Heart left ventricle (tissue), 16 donors: ENCODE results near the gene ELMO2. TPM values are rescaled to one million over a fixed set of nuclear protein-coding genes. Genes with fewer than 3 reads are reported as not detected.

ENCODE experiments used
- ATAC-seq, 4 donors: fragments of 200-7000 bp; cut with Tn5 transposase; one replicate each; pipeline ENCODE4 v1.9.1; 2020 to 2022; ENCODE audit warnings: moderate library complexity in 4 of 4, mild to moderate bottlenecking in 3 of 4, moderate number of reproducible peaks in 1 of 4
- DNase-seq, 5 donors: peaks; one replicate each; pipeline ENCODE4 v3.0.0-alpha.2; 2020
- H3K27ac ChIP-seq, 12 donors: fragments of 200-600 bp; sonication (generic) in 4 of 12; one replicate each; pipeline versions ENCODE4 v1.5.0 to v1.8.0; 2016 to 2022; ENCODE audit warnings: mild to moderate bottlenecking in 2 of 12
- H3K27me3 ChIP-seq, 9 donors: fragments of 200-600 bp; sonication (generic) in 2 of 9; one replicate each; pipeline versions ENCODE4 v1.5.1 to v1.8.0; 2016 to 2022; ENCODE audit warnings: mild to moderate bottlenecking in 3 of 9
- H3K36me3 ChIP-seq, 9 donors: fragments of 200-600 bp; sonication (generic) in 2 of 9; one replicate each; pipeline versions ENCODE4 v1.5.0 to v1.8.0; 2018 to 2022; ENCODE audit warnings: mild to moderate bottlenecking in 2 of 9
- H3K4me1 ChIP-seq, 12 donors: fragments of 200-600 bp; sonication (generic) in 4 of 12; one replicate each; pipeline versions ENCODE4 v1.5.0 to v1.8.0; 2016 to 2022; ENCODE audit warnings: mild to moderate bottlenecking in 3 of 12
- H3K4me3 ChIP-seq, 12 donors: fragments of 200-600 bp; sonication (generic) in 4 of 12; one replicate each; pipeline versions ENCODE4 v1.5.0 to v1.8.0; 2017 to 2022; ENCODE audit warnings: mild to moderate bottlenecking in 9 of 12, moderate library complexity in 4 of 12
- H3K9me3 ChIP-seq, 12 donors: fragments of 200-600 bp; sonication (generic) in 4 of 12; one replicate each; pipeline versions ENCODE4 v1.5.0 to v1.8.0; 2016 to 2022; ENCODE audit warnings: mild to moderate bottlenecking in 1 of 12
- POLR2A ChIP-seq, 2 donors: fragments of 450-650 bp; IDR thresholded peaks; one replicate each; pipeline ENCODE4 v1.6.1; 2017; ENCODE audit warnings: antibody characterized with exemption in 2 of 2, mild to moderate bottlenecking in 2 of 2, moderate library complexity in 2 of 2
- WGBS, 4 donors: extraction: QIAGEN DNeasy Blood & Tissue Kit in 2 of 4; methylation state at CpG; one replicate each; pipeline versions ENCODE4 v1.1.5 to v1.1.7; 2013 to 2018; 5-methylcytosine and 5-hydroxymethylcytosine counted together
- intact Hi-C, 10 donors: fragments of 100-400 bp; cut with DNase I; formaldehyde crosslinking; loops; one replicate each; pipeline versions ENCODE4 v1.11.1 to v1.14.2; 2022
- polyA plus RNA-seq, 2 donors: library from polyadenylated mRNA; stranded (reverse); fragments of 200-250 nt; gene quantifications; one replicate each; pipeline ENCODE4 v1.2.3, GENCODE V29; 2013
- total RNA-seq, 9 donors: library from RNA; depleted of rRNA in 2 of 9; stranded (reverse); fragments of >200 nt in 2 of 9; fragmentation: NEBNext Ultra II Directional in 3 of 9; extraction: Animal tissue kit (Norgen Biotek cat#: 25700) in 3 of 9; gene quantifications; one replicate each; pipeline versions ENCODE4 v1.1.0 to v1.2.4, GENCODE V29; 2016 to 2023
- TF ChIP-seq, protein P1 (sequence below), 12 donors: fragments of 200-600 bp; sonication (generic) in 4 of 12; IDR thresholded peaks; one replicate each; pipeline versions ENCODE4 v1.5.0 to v1.8.0; 2018 to 2022; ENCODE audit warnings: antibody characterized with exemption in 12 of 12, mild to moderate bottlenecking in 5 of 12
- donor health status: ischemic (EF 13 %, LVEDD 7.1; RV severe dilation, severe dysfunction).
- donor health status: healthy with polysubstance abuse.
- donor health status: DM: no; HTN: yes; CAD: no.
- donor health status: DM: no; HTN: no; CAD: no.
- donor health status: ischemic (EF 25% LVEDD 6.9; RV normal size, moderate dysfunction).
- donor health status: ischemic (EF 25% LVEDD 5.7; RV mildly dilated, moderate dysfunction).
- donor health status: healthy.
- donor health status: DM: yes; HTN: yes; CAD: no.
- donor health status: ischemic (EF 35%, LVEDD 5.7; RV mildly dilated, moderate dysfunction).
- donor health status: nonischemic (EF 11% LVEDD 7.7; RV severe dilation, severe dysfunction).
- donor health status: DM: yes; HTN: yes; CAD: no.
- donor health status: PGD.
- donor health status: ischemic (EF 29% LVEDD 5.4; RV normal size, mild dysfunction).
- donor health status: nonischemic (EF 23%, LVEDD 6.1; RV moderate dilation, normal function).

The ELMO2 gene
- total and polyA plus RNA-seq, 11 donors, result 14.6 to 57.5 (median 33.6) TPM

DNA sequence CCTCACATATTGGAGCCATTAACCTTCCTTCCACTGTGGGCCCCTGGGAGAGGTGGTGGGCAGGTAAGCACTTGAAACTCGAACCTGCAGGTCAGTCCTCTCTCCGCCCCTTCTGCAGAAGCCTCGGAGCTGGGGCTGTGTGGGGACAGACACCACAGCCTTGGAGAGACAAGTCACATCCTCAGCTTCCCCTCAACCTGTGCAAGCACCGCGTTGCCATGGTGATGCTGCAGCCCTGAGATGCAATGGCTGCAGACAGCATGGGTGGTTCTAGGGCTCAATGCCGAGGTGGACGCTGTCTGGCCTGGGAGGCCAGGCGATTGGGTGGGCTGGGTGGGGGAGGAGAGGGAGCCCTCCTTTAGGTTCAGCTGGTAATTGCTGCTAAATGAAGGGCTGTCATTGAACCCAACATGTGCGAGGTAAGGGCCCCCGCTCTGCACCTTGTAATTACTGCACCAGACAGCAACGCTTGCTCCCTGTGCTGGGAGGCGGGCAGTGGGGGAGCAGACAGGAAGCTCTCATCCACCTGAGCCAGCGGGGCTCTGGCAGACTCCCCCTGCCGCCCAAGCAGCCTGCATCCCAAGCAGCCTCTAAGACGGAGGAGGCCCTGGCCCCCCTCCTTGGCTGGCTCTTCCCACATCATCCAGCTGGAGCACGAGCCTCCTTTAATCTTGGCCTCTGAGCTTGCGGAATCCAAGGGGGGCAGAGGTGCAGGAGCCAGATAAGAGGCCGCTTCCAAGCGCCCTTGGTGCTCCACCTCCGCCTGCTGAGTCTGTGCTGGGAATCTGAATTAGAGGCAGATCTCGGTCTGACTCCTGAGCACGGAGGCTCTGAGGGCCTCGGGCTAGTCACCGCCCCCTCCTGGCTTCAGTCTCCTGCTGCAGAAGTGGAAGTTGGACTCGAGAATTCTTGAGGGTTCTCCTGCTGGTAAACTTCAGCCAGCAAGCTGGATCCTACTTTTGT, 58.3 kb downstream of the ELMO2 start:
- Histone ChIP-seq H3K27me3 (peaks cover 0 to 5% (median 0%) of the 10 kb centered on the region in 9 donors), H3K36me3 (peaks cover 0 to 33% (median 25%) of the 10 kb centered on the region in 9 donors), H3K9me3 (no peaks in the 10 kb centered on the region), H3K4me3 (peak overlapping the region in 4 of 12 donors; percentile 14 to 34 (median 20)), H3K4me1 (peaks cover 0 to 26% (median 12%) of the 10 kb centered on the region in 12 donors), H3K27ac (peak overlapping the region in 1 of 12 donors; percentile 0)
- peak in 1 of 5 donors; percentile 44 for DNase-seq
- intact Hi-C loops, result loop anchor here in 9 of 10 donors (2.0 to 10.0 kb wide), 4 partner anchors 41 to 323 kb away; partner anchors contain the start of gene SLC12A5 (in 3 of the 9)
- no peak for TF ChIP-seq POLR2A (IDR thresholded peaks at IDR 0.05)
- TF ChIP-seq, protein P1, sequence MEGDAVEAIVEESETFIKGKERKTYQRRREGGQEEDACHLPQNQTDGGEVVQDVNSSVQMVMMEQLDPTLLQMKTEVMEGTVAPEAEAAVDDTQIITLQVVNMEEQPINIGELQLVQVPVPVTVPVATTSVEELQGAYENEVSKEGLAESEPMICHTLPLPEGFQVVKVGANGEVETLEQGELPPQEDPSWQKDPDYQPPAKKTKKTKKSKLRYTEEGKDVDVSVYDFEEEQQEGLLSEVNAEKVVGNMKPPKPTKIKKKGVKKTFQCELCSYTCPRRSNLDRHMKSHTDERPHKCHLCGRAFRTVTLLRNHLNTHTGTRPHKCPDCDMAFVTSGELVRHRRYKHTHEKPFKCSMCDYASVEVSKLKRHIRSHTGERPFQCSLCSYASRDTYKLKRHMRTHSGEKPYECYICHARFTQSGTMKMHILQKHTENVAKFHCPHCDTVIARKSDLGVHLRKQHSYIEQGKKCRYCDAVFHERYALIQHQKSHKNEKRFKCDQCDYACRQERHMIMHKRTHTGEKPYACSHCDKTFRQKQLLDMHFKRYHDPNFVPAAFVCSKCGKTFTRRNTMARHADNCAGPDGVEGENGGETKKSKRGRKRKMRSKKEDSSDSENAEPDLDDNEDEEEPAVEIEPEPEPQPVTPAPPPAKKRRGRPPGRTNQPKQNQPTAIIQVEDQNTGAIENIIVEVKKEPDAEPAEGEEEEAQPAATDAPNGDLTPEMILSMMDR (IDR thresholded peaks at IDR 0.05), result no peak
- WGBS, 4 donors, result 58 to 69% (median 62%) methylated on average over 11 to 25 of the region's 25 CpGs
- ATAC-seq, result peak; percentile 23 to 66 (median 38)

DNA sequence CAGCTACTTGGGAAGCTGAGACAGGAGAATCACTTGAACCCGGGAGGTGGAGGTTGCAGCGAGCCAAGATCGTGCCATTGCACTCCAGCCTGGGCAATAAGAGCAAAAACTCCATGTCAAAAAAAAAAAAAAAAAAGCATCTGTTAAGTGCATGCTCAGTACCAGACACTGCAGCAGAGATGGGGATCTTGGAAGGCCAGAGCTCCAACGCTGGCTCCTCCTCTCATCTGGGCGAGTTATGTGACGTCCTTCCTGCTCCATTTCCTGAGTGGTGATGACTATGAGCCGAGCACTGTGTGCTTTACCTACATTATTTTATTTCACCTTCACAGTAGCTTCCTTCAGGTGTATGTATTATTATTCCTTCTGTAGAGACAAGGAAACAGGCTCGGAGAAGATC, 59.6 kb downstream of the ELMO2 start:
- TF ChIP-seq, protein P1 (IDR thresholded peaks at IDR 0.05), result no peak
- no peak for TF ChIP-seq POLR2A (IDR thresholded peaks at IDR 0.05)
- no peak for ATAC-seq
- DNase-seq, result no peak
- Histone ChIP-seq H3K27ac (no peak overlapping the region), H3K4me1 (peaks cover 0 to 33% (median 13%) of the 10 kb centered on the region in 12 donors), H3K4me3 (no peak overlapping the region), H3K27me3 (peaks cover 0 to 18% (median 6%) of the 10 kb centered on the region in 9 donors), H3K9me3 (no peaks in the 10 kb centered on the region), H3K36me3 (peaks cover 0 to 31% (median 23%) of the 10 kb centered on the region in 9 donors)
- 74 to 81% (median 78%) methylated on average over 8 of the region's 8 CpGs for WGBS, 4 donors
- intact Hi-C loops, result loop anchor here in 4 of 10 donors (5.0 to 10.0 kb wide), 2 partner anchors 214 to 322 kb away; partner anchors contain the start of gene SLC12A5 (in 3 of the 4)

DNA sequence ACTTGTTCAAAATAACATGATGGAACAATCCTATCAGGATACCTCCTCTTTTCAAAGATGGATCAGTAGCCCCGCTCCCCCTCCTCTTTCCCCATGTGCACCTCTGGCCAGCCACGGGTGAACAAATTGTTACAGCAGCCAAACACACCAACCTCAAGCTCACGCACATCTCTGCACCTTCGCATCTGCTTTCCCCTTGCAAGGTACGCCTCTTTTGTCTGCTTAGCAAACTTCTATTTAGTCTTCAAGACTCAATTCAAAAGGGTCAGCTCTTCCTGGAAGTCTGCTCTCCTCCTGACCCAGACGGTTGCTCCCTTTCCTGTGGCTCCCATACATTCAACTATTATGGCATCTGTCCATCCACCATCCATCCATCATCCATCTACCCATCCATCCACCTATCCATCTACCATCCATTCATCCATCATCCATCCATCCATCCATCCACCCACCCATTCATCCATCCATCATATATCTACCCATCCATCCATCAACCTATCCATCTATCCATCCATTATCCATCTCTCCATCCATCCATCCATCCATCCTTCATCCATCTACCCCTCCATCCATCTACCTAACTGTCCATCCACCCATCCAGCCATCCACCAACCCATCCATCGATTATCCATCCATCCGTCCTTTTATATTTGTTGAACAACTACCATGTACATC, 61.8 kb downstream of the ELMO2 start:
- intact Hi-C loops, result loop anchor here in 4 of 10 donors (5.0 to 10.0 kb wide), 2 partner anchors 212 to 320 kb away; partner anchors contain the start of gene SLC12A5 (in 3 of the 4)
- no peak overlapping the region for H3K4me3 ChIP-seq
- H3K27ac ChIP-seq, result no peak overlapping the region
- H3K4me1 ChIP-seq, result peaks cover 0 to 27% (median 13%) of the 10 kb centered on the region in 12 donors
- DNase-seq, result peak in 1 of 5 donors; percentile 5
- TF ChIP-seq POLR2A (IDR thresholded peaks at IDR 0.05), result no peak
- TF ChIP-seq, protein P1 (IDR thresholded peaks at IDR 0.05), result no peak
- 61 to 74% (median 66%) methylated on average over 8 of the region's 8 CpGs for WGBS, 4 donors
- H3K36me3 ChIP-seq, result peaks cover 0 to 10% (median 2%) of the 10 kb centered on the region in 9 donors
- peaks cover 7 to 39% (median 21%) of the 10 kb centered on the region in 9 donors for H3K27me3 ChIP-seq
- no peaks in the 10 kb centered on the region for H3K9me3 ChIP-seq
- no peak for ATAC-seq
